ENCODE results near the gene KRTAP4-4.
"Not testable (repeated sequence)": the region's sequence is repeated elsewhere in the genome, so short reads cannot be mapped to it uniquely, and the experiment has no call there.

Gene KRTAP4-4

DNA sequence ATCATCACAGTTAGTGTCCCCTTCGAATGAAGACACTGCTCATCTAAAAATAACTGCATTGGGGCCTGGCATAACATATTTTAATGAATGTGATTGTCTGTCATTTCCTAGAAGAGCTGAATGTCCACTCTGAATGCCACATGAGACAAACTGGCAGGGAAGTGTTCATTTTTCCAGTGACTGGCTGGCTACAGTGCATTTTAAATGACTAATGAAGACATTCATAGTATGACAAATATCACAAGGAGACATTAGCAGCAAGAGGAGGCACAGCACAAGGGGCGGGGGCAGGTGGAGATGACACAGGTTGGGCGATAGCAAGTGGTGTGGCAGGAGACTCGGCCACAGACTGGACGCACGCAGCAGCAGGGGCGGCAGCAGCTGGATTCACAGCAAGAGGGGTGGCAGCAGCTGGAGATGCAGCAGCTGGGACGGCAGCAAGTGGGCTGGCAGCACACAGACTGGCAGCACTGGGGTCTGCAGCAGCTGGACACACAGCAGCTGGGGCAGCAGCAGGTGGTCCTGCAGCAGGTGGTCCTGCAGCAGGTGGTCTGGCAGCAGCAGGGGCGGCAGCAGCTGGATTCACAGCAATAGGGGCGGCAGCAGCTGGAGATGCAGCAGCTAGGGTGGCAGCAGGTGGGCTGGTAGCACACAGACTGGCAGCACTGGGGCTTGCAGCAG is 11.4 kb downstream of the KRTAP4-4 start:
- DNase-seq (ENCODE audit: low read depth in 2 of 2) = not testable (repeated sequence)

DNA sequence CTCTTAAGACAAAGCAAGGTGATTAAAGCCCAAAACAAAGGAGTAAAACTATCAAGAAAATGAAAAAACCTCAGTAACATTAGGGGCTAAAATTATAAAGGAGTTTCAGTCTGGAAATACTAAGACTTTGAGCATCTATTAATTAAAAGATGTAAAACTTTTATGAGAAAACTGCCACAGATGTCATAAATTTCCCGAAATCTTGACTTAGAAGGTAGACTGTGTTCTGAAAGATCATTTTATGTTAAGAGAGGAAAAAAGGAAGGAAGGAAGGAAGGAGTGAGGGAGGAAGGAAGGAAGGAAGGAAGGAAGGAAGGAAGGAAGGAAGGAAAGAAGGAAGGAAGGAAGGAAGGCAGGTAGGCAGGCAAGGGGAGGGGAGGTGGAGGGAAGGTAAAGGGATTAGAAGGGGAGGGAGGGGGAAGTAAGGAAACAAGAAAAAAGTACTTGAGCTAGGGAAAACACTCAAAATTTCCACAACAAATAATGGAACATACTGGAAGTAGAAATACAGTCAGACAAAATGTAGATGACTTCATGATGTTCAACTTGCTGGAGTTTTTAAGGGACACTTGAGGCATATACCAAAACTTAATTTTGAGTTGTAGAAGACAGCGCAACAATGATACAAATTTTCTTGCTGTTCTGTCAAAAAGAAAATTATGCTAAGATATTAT is 12.9 kb downstream of the KRTAP4-4 start:
- DNase-seq (ENCODE audit: low read depth in 2 of 2) = no peak

DNA sequence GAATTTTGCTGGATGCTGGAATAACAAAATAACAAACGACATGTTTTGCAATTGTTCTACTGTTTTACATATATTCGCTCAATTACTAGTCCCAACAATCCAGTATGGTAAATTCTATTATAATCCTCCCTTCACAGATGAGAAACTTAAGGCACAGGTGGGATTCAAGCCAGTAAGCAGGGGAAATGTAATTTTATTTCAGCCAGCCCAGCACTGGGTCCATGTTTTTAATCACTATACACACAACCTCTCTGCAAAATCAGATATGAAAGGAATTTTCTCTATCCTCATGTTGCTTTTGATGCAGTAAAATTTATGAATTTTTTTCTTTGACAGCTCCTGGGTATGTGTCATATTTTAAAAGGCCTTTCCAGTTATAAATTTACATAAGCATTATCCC is 15.3 kb downstream of the KRTAP4-4 start:
- no peak for DNase-seq (ENCODE audit: low read depth in 2 of 2)

DNA sequence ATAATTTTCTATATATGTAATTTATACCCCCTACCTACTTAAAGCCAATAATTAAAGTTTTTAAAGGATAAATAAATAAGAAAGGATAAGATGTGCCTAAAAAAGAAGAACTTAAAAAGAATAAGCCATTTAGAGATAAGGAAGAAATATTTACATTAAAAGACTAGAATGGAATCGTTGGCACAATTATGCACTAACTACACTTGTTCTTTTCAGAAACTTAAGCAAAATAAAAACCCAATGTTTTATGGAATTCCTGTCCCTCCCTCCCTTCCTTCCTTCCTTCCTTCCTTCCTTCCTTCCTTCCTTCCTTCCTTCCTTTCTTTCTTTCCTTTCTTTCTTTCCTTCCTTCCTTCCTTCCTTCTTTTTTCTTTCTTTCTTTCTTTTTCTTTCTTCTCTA is 15.7 kb downstream of the KRTAP4-4 start:
- DNase-seq (ENCODE audit: low read depth in 2 of 2) = no peak

DNA sequence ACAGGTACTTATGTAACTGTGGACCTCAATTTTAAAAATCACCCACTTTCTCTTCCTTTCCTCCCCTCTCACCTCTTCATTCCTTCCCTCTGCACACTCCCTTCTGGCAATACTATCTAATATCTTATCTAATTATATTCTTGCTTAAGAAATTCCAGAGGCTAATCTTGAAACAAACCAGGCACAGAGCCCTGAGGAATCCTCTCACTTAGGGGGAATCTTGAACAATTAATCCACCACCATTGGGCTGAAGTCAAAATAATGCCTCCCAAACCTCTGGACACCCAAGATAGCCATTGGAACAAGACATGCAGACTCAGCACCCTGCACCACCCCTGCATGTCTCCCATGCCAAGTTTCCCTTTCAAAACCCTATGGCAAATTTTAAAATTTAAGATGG is 19.2 kb downstream of the KRTAP4-4 start:
- DNase-seq (ENCODE audit: low read depth in 2 of 2) = no peak

DNA sequence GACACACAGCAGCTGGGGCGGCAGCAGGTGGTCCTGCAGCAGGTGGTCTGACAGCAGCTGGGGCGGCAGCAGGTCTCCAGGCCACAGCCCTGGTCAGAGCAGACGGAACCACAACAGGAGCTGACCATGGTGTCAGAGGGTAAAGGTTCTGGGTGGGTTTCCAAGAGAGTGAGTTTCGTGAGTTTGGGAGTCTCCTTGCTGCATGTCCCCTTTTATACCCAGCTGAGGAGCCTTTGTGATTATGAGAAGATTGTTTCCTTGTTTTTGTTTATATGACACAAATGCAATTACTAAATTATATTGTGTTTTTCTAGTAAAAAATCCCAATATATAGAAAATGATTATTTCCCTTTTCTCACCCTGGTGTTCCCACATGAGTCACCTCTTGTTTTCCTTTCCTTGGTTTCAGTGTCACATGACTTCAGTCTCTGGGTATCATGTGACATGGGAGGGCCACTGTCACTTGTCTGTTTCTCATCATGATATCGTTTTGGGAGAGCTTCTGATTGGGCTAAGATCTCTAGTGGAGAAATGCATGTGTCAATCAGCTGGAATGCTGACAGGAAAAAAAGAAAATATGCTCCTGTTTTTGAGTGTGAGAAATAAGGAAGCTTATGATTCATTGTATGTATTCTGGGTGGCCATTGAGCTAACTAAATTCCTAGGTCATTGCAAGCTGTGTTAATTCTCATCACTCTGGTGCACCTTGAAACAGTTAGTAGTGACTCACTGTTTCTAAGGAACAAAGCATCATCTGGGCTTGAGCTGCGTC is 20.0 kb downstream of the KRTAP4-4 start, which contains the start of gene KRTAP4-6:
Gene KRTAP4-6 (minus strand): TSS at position 185 of the 772 bp plus-strand sequence. CDS start 57 bp downstream, at position 128.
- no peak for DNase-seq (ENCODE audit: low read depth in 2 of 2)

DNA sequence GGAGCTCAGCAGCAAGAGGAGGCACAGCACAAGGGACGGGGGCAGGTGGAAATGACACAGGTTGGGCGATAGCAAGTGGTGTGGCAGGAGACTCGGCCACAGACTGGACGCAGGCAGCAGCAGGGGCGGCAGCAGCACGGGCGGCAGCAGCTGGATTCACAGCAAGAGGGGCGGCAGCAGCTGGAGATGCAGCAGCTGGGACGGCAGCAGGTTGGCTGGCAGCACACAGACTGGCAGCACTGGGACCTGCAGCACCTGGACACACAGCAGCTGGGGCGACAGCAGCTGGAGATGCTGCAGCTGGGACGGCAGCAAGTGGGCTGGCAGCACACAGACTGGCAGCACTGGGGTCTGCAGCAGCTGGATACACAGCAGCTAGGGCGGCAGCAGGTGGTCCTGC is 20.7 kb downstream of the KRTAP4-4 start:
- DNase-seq (ENCODE audit: low read depth in 2 of 2) = not testable (repeated sequence)

DNA sequence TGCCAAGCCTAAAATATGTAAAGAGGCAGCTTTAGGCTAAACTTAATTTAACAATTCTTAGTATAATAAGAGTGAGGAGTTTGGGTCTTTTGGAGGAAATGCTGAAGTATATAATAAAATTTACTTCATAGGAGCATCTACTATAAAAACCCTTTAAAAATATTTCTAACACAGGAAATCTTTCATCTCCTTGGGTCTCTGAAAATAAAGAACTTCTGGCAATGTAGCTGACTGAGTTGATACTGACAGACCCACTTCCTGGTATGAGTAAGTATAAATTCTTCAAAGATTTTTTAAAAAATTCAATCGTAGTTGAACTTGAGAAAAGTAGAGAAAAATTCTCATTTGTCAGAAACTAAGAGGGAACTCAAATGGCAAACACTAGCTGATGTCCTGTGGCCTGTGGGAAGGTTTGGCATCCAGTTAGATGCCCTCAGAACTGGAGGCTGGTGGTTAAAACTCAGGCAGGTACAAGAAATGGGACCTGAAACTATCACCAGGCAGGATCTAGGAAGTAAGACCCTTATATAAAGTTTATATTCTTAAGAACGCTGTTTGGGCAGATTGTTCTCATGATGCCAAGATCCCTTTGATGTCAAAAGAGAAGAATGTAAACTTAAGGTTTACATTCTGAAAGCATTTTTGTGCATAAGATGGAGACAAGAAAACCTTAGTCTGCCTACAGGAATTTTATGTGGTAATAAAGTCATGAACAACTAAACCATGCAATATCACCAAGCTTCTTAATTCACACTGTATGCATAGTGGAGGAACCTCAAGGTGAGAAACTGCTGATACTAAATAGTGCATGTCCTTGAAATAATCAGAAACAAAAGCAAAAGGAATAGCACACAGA is 26.4 kb downstream of the KRTAP4-4 start:
- no peak for DNase-seq (ENCODE audit: low read depth in 2 of 2)

DNA sequence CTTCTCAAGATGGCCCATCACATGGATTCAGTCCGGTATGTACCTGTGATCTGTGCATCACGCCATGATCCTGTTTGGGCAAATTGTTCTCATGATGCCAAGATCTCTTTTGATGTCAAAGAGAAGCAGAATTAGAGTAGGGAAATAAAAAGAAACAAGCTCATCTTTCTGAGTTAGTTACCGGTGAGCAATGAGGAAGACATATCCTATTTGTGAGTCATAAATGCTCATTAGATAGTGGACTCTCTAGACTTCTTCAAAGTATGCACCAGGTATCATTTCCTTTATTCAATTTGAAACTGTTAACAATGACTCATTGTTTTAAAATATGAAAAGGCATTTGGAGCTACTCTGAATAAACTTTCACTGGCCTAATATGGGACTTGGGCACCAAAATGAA is 28.6 kb downstream of the KRTAP4-4 start:
- DNase-seq (ENCODE audit: low read depth in 2 of 2) = no peak

DNA sequence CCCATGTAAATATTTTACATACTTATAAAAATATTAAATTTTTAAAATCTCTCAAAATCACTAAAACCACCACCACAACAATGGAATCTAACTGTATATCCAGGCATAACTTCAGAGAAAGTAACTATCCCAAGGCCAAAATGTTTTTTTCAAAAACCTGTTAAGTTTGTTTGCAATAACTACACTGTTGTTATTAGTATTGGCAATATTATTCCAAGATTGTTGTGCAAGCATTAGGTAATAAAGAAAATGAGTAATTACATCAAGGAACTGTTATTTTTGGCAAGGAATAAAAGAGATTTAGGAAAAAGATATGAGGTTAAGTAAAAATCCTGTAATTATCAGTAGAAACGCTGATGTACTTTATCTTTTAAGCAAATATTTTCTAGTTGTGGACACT is 33.2 kb downstream of the KRTAP4-4 start:
- DNase-seq (ENCODE audit: low read depth in 2 of 2) = no peak

DNA sequence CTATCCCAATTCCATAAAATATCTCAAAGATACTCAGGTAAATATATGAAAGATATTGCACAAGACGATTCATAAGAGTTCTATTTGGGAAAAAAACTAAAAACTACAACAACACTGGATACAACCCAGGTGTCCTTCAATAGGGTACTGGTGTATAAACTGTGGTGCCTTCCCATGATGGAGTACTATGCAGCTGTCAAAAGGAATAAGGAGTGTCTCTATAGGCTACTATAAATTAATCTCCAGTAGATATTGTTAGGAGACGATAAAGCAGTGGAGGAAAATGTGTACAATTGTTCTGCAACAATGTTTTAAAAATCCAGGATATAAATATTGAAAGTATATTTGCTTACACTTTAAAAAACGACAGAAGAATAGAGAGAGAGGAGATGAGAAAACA is 34.1 kb downstream of the KRTAP4-4 start:
- DNase-seq (ENCODE audit: low read depth in 2 of 2) = no peak

DNA sequence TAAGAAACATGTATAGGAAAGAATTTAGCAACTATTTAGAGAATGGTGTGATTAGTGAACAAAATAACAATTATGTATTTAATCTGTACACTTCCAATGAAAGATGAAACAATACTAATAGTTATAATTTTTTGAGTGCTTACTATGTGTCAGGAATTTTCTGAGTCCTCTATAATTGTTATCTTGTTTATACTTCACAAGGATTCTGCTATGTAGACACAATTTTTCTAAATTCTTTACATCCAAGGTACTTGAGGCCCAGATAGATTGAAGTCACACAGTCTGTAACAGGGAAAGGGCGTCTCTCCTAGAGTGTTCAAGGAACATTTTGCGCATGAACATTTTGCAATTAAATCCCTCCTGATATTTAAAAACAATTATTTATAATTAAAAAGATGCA is 35.5 kb downstream of the KRTAP4-4 start:
- DNase-seq (ENCODE audit: low read depth in 2 of 2) = no peak

DNA sequence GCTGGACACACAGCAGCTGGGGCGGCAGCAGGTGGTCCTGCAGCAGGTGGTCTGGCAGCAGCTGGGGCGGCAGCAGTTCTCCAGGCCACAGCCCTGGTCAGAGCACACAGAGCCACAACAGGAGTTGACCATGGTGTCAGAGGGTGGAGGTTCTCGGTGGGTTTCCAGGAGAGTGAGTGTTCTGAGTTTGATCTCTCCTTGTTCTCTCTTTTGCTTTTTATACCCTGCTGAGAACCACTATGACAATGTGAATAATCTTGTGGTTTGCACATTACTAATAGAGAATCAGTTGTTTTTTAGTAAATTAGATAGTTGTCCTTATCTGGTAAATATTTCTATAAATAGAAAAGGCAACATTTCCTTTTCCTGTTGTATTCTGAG is 36.6 kb downstream of the KRTAP4-4 start, which contains the start of gene KRTAP4-12:
Gene KRTAP4-12 (minus strand): TSS at position 192 of the 381 bp plus-strand sequence. CDS start 60 bp downstream, at position 132.
- DNase-seq (ENCODE audit: low read depth in 2 of 2) = not testable (repeated sequence)

DNA sequence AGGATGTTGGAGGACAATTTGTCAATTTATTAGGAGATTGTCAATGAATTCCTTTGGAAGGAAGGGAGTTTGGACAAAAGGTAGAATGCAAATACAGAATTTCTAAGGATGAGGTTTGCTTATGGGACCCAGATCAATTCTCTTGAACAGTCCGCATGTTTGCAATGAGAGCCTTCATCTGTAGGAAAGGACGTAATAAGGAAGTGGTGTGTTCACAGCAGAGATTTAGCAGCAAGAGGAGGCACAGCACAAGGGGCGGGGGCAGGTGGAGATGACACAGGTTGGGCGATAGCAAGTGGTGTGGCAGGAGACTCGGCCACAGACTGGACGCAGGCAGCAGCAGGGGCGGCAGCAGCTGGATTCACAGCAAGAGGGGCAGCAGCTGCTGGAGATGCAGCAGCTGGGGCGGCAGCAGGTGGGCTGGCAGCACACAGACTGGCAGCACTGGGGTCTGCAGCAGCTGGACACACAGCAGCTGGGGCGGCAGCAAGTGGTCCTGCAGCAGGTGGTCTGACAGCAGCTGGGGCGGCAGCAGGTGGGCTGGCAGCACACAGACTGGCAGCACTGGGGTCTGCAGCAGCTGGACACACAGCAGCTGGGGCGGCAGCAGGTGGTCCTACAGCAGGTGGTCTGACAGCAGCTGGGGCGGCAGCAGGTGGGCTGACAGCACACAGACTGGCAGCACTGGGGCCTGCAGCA is 37.1 kb downstream of the KRTAP4-4 start:
- not testable (repeated sequence) for DNase-seq (ENCODE audit: low read depth in 2 of 2)

DNA sequence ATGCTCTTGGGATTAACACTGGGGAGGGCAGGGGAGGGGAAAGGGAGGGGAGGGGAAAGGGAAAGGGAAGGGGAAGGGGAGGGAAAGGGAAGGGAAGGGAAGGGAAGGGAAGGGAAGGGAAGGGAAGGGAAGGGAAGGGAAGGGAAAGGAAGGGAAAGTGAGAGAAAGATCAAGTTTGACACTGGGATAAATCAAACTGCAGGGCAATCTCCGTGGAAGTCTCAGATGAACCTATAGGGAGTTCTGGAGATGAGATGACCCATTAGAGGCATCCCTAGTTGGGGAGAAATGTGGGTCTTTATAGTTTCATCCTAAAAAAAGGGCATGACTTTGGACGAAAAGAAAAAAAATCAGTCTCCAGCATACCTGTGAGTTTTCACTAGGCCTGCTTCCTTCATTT is 38.8 kb downstream of the KRTAP4-4 start:
- no peak for DNase-seq (ENCODE audit: low read depth in 2 of 2)

DNA sequence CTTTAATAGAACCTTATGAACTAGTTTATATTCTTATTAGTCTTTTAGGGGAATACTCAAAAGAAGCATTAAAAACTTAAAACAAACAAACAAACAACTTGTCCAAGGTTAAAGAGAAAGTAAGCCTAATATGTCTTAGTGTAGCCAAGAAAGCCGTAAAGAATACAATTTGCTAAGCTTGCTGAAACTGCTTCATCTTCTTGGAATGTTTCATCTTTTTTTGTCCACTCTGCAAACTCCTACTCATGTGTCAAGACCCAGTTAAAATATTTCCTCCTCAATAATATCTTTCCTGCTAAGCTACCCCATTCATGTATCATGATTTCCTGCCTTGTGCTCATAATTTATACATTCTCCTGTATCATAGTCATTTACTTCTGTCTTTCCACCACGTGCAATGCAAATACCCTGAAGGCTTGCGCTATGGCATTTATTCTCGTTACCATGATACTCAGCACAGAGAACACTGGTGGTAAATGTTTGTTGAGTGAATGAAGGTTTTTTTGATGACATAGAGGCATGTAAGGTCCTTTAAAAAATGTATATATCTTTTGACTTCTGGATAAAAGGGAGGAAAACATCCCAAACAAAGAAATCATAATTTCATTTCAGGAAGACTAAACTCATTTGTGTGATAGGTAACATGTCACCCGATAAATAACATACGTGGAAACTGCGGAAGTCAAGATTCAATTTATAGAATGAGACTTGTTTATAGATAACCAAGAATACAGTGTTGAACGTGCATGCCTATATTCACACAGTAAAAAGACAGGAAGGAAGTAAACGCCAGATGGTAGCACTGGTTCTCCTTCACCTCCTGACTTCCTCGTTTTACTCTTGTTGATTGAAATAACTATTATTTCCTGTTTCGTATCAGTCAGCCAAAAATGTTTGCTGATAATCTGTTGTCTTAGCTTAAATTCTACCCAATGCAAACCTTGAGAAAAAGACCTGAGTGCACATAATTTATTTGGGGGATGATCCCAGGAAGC is 40.6 kb downstream of the KRTAP4-4 start:
- DNase-seq (ENCODE audit: low read depth in 2 of 2) = not testable (repeated sequence)

DNA sequence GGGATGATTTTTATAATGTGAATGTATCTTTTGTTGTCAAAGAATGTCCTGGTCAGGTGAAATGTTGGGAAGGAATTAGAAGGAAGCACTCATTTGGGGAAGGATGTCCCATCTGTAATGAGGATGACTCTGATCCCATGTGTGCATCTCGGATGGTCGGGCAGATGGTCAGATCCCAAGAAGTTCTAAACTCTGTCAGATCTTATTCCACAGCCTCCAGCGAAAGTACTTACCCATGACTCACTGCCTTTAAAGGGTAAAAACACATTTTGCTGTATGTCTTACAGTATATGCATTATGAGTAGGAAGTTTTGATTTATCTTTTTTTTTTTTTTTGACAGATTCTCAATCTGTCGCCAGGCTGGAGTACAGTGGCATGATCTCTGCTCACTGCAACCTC is 41.8 kb downstream of the KRTAP4-4 start:
- no peak for DNase-seq (ENCODE audit: low read depth in 2 of 2)

DNA sequence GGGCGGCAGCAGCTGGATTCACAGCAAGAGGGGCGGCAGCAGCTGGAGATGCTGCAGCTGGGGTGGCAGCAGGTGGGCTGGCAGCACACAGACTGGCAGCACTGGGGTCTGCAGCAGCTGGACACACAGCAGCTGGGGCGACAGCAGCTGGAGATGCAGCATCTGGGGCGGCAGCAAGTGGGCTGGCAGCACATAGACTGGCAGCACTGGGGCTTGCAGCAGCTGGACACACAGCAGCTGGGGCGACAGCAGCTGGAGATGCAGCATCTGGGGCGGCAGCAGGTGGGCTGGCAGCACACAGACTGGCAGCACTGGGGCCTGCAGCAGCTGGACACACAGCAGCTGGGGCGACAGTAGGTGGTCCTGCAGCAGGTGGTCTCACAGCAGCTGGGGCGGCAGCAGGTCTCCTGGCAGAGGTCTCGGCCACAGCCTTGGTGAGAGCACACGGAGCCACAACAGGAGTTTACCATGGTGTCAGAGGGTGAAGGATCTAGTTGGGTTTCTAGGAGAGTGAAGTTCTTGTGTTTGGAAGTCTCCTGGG is 42.6 kb downstream of the KRTAP4-4 start, which contains the start of gene KRTAP4-11:
Gene KRTAP4-11 (minus strand): TSS at position 528 of the 541 bp plus-strand sequence. CDS start 58 bp downstream, at position 470.
- not testable (repeated sequence) for DNase-seq (ENCODE audit: low read depth in 2 of 2)

DNA sequence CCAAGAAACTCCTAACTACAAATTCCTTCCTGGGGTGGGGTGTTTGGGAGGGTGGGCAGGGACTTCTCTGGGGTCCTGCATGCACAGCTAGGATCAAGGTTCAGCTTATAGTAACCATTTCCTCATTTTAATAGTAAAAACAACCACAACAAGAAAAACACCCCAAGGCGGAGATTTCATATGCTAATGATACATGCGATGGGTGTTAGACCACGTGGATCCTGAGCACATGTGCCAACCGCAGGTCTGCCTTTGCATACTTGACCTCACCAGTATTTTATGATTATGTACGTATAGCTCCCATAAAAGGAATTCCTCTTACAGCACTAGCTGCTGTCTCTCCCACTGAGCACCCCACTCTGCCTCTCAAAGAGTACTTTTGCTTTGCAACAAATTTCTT is 44.3 kb downstream of the KRTAP4-4 start:
- no peak for DNase-seq (ENCODE audit: low read depth in 2 of 2)
